Stimulated activated CD8-positive, alpha-beta memory T cell treated with anti-CD3 and anti-CD28 coated beads, Interleukin-2, amount 100 ng/mL, for 48 hours (primary cell): ENCODE measurements around the gene DNAAF2.
"Not testable (repeated sequence)": the region's sequence is repeated elsewhere in the genome, so short reads cannot be mapped to it uniquely, and the experiment has no call there.

ENCODE experiments used
- DNase-seq, 2 donors: peaks; one replicate each; pipeline ENCODE4 v3.0.0-alpha.2; 2020; ENCODE audit warnings: low read depth in 2 of 2

DNAAF2 gene, protein sequence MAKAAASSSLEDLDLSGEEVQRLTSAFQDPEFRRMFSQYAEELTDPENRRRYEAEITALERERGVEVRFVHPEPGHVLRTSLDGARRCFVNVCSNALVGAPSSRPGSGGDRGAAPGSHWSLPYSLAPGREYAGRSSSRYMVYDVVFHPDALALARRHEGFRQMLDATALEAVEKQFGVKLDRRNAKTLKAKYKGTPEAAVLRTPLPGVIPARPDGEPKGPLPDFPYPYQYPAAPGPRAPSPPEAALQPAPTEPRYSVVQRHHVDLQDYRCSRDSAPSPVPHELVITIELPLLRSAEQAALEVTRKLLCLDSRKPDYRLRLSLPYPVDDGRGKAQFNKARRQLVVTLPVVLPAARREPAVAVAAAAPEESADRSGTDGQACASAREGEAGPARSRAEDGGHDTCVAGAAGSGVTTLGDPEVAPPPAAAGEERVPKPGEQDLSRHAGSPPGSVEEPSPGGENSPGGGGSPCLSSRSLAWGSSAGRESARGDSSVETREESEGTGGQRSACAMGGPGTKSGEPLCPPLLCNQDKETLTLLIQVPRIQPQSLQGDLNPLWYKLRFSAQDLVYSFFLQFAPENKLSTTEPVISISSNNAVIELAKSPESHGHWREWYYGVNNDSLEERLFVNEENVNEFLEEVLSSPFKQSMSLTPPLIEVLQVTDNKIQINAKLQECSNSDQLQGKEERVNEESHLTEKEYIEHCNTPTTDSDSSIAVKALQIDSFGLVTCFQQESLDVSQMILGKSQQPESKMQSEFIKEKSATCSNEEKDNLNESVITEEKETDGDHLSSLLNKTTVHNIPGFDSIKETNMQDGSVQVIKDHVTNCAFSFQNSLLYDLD

DNA sequence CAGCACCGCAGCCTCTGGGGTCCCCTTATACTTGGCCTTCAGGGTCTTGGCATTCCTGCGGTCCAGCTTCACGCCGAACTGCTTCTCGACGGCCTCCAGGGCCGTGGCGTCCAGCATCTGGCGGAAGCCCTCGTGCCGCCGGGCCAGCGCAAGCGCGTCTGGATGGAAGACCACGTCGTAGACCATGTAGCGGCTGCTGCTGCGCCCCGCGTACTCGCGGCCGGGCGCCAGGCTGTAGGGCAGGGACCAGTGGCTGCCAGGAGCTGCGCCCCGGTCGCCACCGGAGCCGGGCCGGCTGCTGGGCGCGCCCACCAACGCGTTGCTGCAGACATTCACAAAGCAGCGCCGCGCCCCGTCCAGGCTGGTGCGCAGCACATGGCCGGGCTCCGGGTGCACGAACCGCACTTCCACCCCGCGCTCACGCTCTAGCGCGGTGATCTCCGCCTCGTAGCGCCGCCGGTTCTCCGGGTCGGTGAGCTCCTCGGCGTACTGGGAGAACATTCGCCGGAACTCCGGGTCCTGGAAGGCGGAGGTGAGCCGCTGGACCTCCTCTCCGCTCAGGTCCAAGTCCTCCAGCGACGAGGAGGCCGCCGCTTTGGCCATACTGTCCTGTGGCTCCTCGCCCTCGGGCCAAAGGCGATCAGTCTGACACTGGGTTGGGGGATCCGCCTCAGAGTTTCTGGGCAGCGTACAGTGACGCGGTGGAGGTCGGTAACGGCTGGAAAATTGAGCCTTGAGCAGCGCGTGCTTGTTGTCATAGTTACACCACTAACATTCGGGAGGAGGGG, at the start of gene DNAAF2:
DNAAF2 (minus strand) TSS at position 698 of the 788 bp plus-strand sequence; CDS start at position 603, 95 bp downstream.
- DNase-seq: peak; percentile 34 to 45

DNA sequence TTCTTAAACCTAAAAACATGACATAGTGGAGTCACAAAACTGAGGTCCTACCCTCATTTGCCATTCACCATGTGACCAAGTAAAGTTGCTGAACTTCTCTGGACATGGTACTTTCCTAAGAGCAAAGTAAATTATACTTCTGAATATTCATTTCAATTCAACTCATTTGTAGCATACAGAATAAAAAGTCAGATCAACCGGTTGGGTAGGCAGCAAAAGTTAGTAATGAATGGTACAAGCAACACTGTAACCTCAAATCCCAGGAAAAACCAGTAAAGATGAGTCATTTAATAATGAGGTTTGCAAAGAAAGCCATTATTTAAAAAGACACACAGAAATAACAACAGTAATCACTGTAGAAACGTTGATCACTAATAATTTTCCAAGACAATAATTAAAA, 44.2 kb upstream of the DNAAF2 start:
- no peak for DNase-seq

DNA sequence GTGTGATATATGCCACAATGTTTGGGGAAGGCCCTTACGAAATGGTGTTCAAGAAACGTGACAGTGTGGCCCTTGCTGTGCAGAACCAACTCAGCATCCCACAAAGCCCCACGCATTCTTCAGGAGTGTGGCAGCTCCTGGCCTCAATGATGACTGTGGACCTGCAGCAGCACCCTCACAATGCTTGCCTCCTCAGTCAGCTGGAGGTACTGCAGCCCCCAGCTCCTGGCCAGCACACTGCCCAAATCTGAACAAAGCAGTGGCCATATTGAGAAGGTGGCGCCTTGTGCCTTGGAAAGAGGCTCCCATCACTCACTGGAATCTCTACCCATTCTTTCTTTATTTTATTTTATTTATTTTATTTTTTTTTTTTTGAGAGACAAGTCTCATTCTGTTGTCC, 42.6 kb upstream of the DNAAF2 start:
- no peak for DNase-seq

DNA sequence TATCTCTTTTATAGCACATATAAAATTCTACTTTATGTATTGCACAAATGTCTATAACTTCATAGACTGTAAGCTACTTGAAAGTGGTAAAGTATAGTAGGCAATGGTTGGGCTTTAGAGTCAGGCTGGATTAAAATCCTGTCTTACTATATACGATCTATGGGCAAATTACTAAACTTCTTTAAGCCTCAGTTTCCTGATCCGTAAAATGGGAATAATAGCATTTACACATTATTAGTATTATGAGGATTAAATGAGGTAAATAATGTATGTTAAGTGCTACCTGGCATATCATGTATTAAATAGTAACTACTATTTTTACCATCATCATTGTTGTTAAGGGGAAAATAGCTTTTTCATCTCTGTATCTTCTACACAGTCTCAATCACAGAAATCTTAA, 38.5 kb upstream of the DNAAF2 start:
- no peak for DNase-seq

DNA sequence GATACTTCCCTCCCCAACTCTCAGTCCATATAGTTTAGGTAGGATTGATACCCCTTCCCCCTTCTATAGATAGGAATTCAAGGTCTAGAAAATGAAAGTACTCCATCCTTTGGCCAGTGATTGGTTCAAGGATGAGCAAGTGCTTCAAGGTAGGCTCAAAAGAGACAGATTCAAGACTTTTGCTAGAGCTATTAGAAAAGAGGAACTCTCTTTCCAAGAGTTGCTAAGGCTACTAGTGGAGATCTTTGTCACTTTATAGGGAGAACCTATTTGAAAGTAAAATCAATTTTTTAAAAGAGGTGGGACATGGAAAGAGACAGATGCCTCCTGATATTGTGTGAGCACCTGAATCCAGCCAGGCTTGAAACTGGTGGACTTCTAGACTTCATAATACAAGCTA, 35.4 kb upstream of the DNAAF2 start:
- DNase-seq: no peak

DNA sequence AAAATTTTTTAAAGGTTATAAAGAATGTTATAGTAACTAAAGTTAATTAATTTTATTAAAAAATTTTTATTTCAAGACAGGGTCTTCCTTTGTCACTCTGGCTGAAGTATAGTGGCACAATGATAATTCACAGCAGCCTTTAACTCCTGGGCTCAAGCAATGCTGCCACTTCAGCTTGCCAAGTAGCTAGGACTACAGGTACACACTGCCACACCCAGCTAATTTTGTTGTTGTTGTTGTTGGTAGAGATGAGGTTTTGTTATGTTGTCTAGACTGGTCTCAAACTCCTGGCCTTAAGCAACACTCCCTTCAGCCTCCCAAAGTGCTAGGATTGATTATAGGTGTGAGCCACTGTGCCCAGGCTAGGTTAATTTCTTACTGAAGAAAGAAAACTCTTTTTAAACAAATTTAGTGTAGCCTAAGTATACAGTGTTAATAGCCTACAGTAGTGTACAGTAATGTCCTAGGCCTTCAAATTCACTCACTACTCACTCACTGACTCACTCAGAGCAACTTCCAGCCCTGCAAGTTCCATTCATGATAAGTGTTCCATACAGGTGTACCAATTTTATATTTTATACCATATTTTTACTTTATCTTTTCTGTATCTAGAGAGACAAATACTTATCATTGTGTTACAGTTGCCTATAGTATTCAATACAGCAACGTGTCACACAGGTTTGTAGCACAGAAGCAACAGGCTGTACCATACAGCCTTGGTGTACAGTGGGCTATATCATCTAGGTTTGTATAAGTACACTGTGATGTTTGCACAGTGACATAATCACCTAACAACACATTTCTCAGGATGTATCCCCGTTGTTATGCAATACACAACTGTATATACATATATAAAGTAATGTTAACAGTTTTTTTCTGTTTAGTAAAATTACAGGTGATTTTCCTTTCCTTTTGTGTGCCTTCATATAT, 24.7 kb upstream of the DNAAF2 start:
- DNase-seq: no peak

DNA sequence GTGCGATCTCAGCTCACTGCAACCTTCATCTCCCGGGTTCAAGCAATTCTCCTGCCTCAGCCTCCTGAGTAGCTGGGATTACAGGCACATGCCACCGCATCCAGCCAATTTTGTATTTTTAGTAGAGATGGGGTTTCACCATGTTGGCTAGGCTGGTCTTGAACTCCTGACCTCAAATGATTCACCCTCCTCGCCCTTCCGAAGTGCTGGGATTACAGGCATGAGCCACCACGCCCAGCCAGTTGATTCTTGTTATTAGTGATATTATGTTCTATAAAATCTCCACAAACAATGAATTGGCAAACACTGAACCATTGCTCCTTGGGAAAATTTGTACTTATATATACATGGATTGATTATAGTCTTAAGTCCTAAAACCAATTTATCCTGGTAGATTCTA, 22.5 kb upstream of the DNAAF2 start:
- DNase-seq: not testable (repeated sequence)

DNA sequence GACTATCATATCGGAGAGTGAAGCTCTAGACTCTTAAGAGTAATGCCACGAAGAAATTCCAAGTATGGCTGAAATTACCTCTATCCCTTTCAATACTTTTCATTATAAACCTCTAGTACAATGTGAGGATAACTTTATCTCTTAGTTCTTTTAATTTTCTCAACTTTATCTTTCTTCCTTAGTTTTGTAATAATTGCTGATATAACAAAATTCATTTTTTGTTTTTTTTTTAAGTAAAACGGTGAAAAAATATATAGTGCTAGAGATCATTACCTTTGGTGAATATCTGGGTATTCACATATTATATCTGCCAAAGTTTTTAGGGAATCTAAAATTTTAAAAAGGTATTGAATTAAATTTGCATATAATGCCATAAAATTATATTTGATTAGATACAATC, 19.5 kb upstream of the DNAAF2 start:
- no peak for DNase-seq

DNA sequence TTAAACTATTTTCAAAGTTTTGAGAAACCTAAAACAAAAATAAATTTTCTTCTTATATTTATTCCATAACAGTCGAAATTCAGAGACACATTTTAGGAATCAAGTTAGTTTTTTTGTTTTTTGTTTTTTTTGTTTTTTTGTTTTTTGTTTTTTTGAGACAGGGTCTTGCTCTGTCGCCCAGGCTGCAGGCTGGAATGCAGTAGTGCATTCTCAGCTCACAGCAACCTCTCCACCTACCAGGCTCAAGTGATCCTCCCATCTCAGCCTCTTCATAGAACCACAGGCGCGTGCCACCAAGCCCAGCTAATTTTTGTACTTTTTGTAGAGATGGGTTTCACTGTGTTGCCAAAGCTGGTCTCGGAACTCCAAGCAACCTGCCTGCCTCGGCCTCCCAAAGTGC, 18.5 kb upstream of the DNAAF2 start:
- no peak for DNase-seq

DNA sequence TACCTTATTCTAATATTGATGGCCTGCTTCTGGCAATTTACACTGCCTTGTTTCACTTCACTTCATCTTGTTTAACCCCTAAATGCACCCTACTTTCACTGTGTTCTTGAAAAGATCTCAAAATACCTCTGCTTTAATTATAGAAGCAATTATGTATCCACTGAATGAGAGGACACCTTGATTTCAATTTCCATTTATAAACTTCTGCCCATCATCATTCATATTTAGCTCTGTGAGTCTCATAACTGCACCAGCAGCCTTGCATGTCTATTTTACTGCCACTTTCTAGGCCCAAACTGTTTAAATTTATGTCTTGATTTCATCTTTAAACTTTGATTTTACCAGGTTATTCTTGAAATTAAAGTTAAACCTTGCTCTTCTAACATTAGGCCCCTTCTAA, 7.1 kb upstream of the DNAAF2 start:
- no peak for DNase-seq

DNA sequence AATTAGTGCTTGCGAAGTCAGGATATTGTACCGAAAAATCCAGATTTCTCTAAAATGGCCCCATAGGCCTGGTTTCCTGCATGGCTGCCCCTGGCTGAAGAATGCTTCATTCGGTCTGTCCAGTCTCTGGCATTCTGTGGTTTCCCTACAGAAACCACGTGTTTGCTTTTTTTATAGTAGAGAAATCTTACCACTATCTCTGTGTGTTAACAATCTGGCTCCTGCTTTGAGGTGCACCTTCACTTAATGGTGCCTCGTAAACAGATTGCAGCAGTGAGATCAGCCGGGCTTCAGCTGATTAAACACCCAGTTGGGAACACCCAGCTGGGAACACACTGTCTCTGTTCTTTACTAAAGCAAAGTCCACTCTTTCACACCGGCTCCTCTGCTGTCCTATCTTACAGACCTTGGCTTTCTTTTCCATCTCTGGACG, 6.7 kb upstream of the DNAAF2 start:
- no peak for DNase-seq

DNA sequence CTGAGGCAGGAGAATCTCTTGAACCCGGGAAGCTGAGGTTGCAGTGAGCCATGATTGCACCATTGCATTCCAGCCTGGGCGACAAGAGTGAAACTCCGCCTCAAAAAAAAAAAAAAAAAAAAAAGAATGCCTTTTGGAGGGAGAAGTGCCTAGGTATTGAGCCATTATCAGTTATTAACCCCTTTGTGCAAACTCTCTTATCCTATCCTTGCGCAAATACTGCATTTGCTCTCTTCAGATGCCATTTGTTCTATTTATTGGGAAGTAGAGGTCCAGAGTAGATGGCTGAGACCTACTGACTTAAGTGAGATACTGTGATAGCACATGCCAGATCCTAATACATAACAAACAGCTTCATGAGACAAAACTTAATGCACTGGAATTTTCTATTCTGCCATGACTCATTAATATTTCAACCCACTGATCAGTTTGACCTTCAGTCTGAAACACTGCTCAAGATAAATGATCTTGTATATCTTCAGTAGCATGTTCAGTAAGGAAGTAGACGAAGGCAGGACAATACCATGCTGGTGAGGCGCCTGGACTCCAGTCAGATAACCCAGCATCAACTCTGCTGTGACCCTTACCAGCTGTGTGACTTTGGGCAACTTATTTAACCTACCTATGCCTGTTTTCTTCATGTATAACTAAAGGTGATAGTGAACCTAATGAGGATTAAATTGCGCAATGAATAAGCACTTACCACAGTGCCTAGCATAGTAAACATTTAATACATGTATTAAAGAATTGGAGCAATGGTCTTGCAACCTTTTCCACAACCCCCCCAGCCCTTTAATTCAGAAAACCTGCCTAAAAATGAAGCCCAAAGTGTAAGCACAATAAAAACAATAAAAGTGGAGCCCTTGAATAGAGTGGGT, 5.7 kb upstream of the DNAAF2 start:
- DNase-seq: no peak

DNA sequence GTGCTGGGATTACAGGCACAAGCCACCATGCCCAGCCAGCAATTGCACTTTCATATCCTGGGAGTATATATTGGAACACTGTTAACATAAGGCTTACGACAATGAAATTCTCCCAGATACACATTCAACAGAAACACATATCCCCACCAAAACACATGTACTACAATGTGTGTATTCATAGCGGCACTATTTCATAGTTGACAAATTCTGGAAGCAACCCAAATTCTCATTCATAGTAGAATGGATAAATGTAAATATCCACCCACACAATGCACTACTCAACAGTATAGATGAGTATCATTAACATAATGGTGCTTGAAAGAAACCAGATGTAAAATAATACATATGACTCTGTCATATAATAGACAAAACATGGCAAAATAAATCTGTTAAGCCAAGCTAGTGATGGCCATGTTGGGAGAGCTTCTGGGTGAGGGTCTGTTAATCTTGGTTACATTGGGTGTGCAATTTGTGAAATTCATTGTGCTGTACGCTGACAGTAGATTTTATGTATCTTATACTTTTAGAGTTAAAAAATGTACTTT, 2.6 kb upstream of the DNAAF2 start:
- DNase-seq: no peak

DNA sequence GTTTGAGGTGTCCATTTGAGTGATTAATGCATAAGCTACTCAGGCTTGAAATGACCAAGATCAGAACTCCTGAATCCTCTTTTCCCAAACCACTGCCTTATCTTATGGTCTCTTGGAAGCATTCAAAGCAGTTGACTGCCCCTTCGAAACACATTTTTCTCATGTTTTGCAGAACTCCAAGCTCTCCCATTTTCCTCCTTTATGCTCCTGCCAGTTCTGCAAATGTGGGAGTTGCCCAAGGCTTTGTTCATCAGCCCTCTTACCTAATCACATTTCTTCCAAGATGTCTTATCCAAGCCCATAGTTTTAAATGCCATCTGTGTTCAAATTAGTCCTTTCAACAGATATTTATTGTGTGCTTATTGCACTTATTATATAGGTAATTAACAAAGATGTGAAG, 1.8 kb upstream of the DNAAF2 start:
- DNase-seq: no peak

DNA sequence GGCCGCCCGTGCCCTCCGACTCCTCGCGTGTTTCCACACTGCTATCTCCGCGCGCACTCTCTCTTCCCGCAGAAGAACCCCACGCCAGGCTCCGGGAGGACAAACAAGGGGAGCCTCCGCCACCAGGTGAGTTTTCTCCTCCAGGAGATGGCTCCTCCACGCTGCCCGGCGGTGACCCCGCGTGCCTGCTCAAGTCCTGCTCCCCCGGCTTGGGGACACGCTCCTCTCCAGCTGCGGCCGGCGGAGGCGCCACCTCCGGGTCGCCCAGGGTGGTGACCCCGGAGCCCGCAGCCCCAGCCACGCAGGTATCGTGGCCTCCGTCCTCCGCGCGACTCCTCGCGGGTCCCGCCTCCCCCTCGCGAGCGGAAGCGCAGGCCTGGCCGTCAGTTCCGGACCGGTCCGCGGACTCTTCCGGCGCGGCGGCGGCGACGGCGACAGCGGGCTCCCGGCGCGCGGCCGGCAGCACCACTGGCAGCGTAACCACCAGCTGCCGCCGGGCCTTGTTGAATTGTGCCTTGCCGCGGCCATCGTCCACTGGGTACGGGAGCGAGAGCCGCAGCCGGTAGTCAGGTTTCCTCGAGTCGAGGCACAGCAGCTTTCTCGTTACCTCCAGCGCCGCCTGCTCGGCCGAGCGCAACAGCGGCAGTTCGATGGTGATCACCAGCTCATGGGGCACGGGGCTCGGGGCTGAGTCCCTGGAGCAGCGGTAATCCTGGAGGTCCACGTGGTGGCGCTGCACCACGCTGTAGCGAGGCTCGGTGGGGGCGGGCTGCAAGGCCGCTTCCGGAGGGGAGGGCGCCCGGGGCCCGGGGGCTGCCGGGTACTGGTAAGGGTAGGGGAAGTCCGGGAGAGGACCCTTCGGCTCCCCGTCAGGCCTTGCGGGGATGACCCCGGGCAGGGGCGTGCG, 1.2 kb downstream of the DNAAF2 start:
- peak; percentile 90 to 93 for DNase-seq

DNA sequence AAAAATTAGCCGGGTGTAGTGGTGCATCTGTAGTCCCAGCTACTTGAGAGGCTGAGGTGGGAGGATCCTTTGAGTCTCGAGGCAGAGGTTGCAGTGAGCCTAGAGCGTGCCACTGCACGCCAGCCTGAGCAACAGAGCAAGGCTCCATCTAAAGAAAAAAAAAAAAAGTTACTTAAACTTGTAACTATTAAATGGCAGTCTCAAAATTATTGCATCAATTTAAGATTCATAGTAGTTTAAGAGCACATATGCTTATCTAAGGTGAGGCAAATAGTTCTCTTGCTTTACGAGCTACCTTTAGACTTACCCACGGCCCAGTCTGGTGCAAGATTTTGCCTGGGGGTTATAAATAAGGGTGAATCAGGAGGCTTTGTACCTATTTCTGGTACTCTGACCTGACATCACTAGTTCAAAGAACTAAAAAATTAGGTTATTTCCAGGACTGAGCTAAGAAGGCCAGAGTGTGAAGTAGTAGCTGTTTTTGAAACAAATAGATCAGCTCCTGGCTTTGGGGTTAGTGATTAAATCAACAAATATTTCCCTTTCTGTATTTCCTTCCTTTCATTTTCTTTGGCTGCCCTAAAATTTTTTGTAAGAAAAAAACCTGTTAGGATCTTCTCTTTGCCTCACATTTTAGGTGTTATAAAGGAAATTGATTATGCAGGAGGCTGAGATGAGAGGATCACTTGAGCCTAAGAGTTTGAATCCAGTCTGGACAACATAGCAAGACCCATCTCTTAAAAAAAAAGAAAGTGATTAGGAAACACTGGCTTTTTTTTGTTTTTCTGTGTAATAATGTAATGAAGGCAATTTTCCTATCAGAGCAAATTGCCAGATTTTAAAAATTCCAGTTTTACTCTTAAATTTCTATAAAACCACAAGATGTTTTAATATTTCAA, 10.9 kb downstream of the DNAAF2 start:
- no peak for DNase-seq

DNA sequence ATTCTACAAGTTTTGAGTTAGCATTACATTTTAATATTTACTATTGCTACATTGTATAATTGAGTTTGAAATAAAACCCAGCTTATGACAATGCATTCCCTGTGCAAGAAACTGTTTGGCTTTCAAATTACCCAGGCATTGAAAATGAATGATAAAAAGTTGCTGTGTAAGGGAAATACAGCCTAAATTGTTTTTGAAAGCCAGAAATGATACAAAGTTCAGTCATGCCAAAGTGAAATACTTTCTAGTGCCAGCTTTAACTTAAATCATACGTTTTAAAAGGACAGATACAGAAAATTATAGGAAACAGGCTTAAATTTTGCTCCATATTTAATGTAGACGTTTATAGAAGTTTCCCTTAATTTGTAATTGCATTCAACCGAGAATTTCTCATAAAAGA, 11.7 kb downstream of the DNAAF2 start:
- DNase-seq: no peak
